HS-27A (cell line): ENCODE results near the gene LRIT1.

Source experiments
- DNase-seq: peaks from one replicate; pipeline ENCODE4 v3.0.0-alpha.2; 2012; ENCODE audit warnings: low read depth, missing footprints

Gene LRIT1

DNA sequence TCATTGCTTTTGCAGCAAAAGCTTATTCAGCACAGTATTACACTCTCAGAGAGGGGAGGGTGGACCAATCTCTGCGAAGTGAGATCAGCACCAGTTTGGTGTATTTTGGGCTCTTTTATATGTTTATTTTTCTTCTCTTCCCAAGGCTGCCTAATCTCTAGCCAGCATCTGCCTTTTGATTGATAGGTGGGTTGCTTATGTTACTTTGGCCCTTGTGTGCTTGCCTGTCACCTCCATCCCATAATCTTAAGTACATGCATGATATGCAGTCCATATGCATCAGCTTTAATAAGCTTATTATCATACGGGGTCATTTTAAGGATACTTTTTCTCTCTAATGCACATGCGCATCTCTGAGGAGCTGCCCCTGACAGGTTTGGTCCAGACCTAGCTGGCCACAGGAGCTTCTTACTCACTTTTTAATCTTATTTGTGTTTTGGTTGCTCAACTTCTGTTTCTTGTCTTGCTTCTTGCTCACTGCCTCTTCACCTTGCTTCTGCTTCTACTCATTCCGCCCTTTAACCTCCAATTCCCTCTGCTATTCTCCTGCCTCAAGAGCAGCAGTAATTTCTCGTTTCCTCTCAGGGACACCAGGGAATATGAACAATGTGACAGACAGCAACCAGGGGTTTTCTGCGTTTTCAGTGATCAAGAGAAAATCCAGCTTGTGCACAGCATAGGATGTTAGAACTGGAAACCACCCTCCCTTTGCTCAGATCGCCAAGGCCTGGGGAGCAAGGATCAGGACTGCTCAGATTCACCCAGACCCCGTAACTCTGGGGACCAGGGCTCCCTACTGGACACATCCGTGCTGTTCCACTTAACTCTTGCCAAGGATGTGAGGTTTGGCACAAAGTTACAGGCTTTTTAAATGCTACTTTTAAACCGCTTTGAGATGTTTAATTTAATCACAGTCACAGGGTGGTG lies 13.5 kb upstream of the LRIT1 start:
- DNase-seq, result no peak

DNA sequence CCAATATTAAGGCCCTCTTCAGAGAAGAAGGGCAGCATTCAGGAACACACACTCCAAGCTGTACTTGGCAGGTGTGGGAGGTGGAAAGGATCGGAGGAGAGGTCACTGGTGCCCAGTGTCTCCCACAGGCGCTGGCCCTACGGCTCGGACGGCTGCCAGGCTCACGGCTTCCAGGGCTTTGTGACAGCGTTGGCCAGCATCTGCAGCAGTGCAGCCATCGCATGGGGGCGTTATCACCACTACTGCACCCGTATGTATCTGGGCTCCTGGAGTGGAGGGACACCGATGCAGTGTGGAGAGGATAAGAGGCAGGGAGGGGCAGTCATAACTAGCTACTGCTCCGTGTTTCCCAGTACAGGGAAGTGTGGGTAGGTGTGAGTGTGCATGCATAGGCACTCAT lies 7.4 kb upstream of the LRIT1 start:
- DNase-seq, result no peak

DNA sequence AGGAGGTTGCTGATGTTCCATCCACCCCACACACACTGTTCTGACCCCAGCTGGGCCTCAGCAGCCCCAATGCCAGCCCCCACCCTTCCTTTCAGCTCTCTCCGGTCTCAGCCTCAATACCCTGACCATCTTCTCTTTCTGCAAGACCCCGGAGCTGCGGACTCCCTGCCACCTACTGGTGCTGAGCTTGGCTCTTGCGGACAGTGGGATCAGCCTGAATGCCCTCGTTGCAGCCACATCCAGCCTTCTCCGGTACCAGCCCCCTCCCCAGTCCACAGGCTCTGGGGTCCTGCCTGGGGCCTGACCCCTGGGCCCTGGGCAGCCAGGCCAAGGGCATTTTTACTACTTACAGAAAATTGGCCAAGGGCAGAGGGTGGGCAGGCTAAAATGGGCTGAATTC lies 6.2 kb upstream of the LRIT1 start:
- DNase-seq, result no peak

DNA sequence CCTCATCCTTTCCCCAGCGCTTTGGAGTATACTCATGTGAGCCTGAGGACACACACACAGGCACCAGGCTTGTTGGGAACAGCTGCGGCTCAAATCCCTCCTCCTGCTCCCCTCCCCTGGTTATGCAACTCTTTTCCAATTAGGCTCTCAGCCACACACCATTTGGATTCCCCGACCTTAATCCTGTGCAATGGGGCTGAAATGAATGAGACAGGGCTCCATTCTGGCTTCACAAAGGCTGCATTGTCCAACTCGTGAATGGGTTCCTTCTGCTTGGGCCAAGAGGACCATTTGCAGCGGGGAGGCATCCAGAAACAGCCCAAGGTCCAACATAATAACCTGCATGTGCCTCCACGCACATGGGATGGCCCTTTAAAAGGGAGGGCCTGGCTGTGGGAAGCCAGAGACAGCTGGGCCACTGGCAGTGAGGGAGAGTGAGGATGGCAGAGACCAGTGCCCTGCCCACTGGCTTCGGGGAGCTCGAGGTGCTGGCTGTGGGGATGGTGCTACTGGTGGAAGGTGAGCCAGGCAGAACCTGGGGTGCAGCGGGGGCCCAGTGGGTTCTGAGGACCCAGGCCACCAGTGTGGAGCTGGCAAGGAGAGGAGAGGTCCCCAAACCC lies 3.4 kb upstream of the LRIT1 start, which contains the start of gene RGR:
Gene RGR, plus strand, starts transcription at position 403 of the 620 bp plus-strand sequence. Its CDS starts 38 bp downstream, at position 441.
- no peak for DNase-seq

DNA sequence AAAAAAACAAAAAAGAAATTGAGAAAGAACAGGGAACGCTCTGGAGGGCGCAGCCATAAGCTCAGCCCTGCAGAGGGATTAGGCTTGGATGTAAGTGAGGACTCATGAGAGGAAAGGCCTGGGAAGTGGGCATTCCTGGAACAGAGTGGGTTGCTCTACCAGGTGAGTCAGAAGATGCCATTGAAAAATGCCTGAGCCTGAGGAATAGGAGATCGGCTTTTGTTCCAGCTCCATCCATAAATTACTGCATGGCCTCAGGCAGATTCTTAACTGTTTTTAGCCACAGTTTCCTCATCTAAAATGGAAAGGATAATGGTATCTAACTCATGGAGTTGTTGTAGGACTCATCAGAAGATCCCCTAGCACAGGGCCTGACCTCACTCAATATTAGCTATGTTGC lies 2.4 kb upstream of the LRIT1 start:
- DNase-seq, result no peak

DNA sequence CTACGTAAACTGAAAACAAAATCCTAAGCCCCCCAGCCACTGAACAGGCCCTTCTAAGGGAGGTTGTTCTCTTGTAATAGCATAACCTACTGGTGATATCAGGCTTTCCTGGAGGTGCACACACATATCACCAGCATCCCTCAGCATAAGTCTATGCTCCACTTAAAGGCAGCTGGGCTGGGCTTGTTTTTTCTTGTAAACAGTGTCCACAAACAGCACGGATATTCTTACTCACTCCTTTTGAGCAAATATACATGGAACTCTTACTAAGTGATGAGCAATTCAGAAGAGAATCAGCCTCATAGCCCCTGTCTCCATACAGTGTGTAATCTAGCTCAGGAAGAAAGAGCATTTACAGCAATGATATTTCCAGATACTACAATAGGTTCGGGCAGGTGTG lies 2.4 kb downstream of the LRIT1 start:
- no peak for DNase-seq

DNA sequence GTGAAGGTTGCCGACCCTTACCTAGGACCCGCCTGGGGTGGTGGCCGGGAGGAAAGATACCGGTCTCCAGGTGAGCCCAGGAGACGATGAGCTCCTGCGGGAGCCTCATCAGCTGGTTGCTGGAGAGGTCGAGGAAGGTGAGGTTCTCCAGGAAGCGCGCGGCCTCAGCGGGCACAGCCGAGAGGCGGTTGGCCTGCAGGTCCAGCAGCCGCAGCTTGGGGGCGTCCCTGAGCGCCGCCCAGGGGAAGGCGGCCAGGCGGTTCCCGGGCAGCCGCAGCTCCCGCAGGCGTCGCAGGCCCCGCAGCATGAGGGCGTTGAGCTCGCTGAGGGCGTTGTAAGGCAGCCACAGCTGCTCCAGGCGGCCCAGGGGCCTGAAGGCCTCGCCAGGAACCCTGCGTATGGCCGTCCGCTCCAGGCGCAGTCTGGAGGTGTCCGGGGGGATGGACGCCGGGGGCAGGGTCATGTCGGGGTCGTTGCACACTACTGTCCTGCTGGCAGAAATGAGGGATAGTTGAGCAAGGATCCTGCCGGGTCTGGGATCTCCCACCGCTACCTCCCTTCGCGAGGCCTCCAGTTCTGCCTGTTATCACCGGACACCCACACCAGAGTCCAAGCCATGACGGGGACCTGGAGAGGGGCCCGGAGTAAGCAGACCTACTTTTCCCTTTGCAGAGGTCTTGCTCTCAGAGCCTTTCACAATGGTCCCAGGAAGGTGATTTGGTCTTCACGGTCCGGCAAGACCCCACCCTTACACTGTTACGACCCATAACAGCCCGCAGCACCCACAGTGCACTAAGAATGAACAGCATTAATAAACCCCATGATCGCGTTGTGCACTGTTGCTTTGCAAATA lies 3.9 kb downstream of the LRIT1 start:
- DNase-seq, result no peak

DNA sequence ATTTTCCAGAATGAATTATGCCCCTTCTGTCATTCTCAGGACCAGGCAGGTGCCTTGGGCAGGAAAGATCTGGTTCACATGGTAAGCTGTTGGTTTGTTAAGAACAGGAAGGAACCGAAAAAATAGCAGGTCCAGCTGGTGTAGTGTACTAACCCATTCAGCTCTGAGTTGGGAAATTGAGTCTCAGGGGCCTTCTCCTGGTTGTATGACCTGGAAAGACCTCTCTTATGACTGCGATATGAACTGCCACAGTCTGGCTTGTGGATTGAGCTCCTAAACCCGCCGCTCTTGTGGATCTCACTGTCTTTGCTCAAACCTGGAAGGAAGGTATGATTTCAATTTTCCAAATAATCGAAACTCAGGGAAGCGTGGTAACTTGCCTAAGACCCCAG lies 4.5 kb downstream of the LRIT1 start:
- DNase-seq, result no peak

DNA sequence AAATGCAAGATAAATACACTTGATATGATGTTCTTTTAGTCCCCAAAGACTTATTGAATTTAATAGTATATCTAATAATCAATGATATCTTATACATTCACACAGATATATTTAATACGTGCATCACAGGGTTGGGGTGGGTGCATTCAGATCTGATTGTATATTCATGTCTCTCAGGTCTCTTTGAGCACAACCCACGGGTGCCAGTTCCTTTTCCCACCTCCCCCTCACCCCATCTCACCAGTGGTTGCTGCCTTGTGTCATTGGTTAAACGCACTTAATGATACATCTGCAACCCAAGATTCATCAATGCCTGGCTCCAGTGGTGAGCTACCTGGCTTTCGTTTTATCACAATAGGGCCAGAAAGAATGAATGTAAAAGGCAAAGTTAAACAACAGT lies 6.2 kb downstream of the LRIT1 start:
- DNase-seq, result no peak

DNA sequence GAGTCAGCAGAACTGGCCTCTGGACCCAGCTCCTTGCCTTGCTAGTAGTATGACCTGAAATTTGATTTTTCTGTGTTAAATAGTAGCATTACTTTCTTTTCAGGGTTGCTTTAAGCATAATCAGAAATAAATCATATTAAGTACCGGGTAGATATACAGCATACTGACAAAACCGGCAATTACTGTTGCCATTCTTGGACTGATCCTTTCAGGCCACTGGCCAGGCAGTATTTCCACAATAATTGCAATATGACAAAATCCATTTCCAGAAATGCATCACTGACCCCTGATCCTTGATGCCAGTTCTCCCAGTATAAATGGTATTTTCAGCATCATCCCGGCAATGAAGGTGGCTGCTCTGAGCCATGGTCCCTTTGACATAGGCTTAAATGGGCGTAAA lies 6.9 kb downstream of the LRIT1 start:
- DNase-seq, result no peak

DNA sequence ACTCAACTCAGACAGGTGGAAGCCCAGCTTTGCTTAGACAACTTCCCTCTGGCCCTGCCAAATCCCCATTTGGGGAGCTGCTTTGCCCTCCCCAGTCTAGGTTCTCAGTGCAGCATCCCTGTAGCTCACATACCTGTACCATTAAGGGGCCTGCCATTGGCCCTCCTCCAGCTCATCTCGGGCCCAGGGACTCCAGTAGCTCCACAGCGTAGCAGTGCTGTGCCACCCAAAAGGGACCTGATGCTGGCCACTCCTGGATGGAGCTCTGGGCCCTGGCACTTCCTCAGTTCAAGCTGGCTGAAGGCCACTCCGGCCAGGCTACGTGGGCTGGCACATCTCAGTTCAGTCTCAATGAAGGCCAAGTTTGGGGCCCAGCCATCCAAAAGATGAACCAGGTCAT lies 7.4 kb downstream of the LRIT1 start:
- DNase-seq, result no peak

DNA sequence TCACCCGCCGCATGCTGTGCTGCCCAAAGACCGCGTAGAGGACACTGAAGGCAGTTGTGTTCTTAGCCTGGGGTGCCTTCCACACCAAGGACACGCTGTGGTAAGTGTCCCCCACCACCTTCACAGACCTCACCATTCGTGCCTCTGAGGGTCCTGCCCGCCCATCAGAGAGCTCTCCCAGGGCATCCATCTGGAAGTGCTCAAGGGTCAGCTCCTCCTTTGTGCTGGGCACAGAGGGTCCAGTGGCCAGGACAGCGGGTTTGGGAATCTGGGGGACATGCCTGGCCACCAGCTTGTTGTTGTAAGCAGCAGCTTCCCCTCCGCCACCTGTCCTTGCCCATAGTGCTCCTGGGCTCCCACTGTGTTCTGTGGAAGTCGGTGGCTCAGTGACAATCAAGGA lies 9.0 kb downstream of the LRIT1 start:
- DNase-seq, result no peak

DNA sequence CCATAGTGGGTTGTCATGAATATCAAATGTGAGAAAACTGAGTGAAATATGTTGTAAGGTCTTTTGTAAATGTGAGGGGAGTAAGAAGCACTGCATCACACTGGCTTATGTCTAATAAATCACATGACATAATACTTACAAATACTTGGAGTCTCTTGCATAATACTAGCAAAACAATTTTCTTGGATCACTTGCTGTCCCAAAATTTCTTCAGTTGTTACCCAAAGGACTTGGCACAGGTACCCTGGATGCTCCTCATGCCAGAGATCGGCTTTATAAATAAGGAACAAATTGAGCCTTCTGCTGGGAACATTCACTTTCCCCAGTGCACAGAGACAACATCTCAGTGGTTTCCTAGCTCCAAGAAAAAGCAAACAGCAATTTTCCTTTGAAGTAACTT lies 11.0 kb downstream of the LRIT1 start:
- DNase-seq, result no peak

DNA sequence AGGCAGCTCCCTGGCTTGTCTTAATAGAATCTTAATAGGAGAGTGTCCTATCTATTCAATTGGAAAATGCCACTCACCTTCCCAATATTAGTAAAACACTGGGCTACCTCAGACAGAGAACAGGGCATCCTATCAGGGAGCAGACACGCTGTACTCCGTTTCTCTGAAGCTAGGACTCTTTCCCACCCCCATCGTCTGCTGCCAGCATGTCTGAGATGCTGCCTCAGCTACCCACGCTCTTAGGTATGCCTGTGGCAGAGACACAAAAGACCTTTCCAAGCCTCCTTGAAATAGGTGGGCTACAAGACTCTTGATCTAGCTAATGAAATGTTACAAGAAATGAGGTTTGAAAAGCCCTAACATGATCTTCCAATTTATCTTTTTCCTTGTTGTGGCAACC lies 13.5 kb downstream of the LRIT1 start:
- no peak for DNase-seq

DNA sequence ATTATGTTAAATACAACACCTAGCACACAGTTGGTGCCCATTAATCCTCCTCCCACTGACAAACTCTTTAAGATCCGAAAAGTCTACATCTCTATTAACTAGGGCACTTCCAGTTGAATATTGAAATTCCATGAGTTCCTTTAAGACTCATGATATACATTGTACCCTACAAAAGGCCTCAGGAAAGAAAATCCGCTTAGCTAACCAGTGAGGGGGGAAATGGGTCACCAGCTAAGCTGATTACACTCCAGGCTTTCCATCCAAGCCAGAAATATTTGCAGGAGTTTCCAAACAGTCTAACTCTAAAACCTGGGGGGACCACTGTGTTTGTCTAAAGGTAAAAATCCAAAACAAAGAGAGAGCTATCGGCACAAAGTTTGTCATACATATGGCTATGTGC lies 14.7 kb downstream of the LRIT1 start:
- DNase-seq, result no peak

DNA sequence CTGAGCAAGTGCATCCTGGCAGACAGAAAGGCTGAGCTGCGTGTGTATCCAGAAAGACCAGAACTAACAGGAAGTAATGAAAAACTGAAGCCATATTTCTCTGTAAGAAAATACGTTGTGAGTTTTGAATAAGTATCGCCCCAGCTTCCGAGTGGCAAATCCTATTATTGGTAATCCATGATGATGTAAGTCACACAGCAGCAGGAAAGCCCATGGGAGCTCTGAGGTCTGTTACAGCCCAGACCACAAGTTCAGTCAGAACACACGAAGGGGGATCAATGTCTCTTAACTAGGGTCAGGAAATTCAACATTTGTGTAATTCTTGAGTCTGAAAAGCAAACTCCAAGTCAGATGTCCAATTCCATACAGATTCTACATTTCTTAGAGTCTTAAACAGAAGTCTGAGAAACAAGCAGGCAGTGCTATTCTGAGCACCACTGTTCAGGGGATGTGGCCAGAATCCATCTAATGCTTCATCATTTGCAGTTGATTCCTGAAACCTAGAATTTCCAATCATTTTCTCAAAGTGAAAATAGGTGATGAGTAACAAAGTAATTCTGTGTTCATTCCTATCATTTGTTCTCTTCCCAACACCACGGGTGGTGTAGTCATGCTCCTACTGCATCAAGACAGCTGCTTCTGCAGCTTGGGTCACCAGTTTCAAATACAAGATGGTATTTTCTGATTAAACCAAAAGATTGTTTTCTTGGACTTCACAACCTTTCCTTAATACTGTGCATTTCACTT lies 15.7 kb downstream of the LRIT1 start, which contains the start of gene LRIT2:
Gene LRIT2, minus strand, starts transcription at position 118 of the 747 bp plus-strand sequence. Its CDS starts 24 bp downstream, at position 94.
- no peak for DNase-seq

DNA sequence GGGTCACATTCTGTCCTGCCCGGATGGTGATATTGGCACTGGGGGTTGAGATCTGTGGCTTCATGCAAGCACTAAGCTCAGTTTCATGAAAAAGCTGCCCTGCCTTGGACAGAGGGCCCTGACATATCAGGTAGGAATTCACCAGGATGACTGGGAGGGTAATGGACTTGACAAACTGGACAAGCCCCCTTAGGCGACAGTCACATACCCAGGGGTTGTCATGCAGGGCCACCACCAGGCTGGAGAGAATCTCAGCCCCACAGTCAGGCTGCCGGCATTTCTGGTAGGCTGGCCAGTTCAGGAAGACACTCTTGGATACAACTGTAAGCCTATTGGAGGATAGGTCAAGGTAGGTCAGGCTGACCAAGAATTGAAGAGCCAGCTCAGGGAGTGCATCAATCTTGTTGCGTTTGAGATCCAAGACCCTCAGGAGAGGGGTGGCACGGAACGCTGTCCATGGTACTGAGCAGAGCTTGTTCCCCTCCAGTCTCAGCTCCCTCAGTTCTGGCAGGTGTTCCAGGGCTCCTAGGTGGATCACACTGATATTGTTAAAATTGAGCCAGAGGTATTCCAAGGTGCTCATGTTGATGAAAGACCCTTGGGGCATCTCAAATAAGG lies 16.8 kb downstream of the LRIT1 start:
- DNase-seq, result no peak

DNA sequence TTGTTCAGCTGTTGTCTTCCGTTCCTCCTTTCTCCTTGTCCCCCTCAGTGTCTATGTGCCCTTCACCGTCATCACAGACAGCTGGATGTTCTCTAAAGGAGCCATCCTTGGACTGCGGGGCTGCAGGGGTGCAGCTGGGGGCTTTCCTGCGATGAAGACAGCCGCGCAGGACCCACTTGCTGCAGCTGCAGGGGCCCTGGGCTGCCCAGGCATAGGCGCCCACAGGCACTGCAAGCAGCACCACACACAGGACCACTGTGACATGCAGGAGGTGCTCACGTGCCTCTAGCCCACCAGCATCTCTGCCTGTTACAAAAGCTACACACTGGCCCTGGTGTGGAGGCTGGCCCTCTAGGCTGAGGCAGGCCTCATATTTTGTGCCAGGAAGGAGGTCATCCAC lies 19.4 kb downstream of the LRIT1 start:
- no peak for DNase-seq

DNA sequence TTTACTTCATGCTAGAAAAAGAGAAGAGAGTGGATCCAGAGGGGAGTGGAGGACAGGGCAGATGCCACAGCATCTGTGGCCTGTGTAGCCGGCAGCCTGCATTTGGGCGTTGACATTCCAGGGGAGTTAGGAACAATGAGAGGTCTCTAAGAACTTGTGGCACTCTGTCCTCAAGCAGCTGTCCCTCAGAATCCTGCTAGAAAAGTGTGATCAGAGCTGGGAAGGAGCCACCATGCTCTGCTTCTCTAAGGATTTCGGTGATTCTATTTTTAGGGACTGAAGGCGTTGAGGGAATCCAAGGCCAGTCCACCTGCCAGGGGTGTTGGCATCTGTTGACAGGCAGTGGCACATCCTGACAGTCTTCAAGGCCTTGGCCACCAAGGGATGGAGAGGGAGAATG lies 23.6 kb downstream of the LRIT1 start:
- DNase-seq, result no peak

DNA sequence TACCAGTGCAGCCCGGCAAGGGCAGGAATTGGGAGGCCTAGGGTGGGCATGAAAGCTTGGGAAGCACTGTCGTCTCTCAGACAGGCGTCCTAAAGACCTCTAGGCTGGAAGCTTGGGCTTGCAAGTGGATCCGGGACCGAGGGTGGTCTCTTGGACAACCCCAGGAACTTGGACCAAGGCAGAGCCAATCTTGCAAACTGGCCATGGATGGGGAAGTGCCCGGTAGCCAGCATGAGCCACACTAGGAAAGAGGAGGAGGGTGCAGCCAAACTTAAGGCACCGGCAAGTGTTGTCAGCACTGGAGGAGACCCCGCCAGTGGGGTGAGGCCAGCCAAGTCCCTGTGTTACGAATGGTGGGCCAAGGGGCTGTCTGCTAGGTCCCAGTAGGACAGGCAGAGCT lies 24.5 kb downstream of the LRIT1 start:
- no peak for DNase-seq

DNA sequence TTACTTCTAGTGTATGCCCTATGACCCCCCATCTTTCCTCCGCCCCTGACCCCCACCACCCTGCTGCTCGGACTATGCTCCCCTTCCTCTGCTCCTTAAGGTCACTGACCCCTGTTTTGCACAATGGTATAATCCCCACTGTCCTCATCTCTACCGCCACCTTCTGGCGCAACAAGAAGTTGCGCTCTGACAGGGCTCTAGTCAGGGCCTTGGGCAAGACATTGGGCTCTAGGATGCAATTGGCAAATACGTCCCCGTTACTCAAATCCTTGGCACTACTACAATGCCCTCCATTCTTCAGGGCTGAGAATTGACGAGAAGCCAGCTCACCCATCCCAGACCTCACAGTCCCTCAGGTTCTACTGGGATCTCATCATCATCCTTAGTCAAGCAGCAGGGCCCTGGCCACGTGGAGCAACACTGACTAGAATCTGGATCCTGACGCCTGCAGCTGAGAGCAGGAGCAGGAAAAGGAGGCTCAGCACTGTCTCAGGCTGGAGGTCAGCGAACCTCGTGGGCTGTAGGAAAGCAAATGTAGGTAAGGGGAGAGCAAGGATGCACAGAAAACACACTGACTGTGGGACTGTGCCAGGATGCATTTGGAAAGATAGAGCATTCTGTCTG lies 26.6 kb downstream of the LRIT1 start:
- no peak for DNase-seq
